DMS153 (cell line): ENCODE measurements around the gene GPR153.
"Not testable (repeated sequence)": the region's sequence is repeated elsewhere in the genome, so short reads cannot be mapped to it uniquely, and the experiment has no call there.

Experiments
- DNase-seq: peaks from one replicate; lab custom pipeline; 2025; lab: John Stamatoyannopoulos, UW

GPR153 gene

GRCh38 chr1:6260961-6261614, at the start of gene GPR153:
TSS of gene GPR153 (minus strand) at chr1:6261098. CDS start at chr1:6254905, 6,193 bp downstream.
- no peak for DNase-seq

DNA sequence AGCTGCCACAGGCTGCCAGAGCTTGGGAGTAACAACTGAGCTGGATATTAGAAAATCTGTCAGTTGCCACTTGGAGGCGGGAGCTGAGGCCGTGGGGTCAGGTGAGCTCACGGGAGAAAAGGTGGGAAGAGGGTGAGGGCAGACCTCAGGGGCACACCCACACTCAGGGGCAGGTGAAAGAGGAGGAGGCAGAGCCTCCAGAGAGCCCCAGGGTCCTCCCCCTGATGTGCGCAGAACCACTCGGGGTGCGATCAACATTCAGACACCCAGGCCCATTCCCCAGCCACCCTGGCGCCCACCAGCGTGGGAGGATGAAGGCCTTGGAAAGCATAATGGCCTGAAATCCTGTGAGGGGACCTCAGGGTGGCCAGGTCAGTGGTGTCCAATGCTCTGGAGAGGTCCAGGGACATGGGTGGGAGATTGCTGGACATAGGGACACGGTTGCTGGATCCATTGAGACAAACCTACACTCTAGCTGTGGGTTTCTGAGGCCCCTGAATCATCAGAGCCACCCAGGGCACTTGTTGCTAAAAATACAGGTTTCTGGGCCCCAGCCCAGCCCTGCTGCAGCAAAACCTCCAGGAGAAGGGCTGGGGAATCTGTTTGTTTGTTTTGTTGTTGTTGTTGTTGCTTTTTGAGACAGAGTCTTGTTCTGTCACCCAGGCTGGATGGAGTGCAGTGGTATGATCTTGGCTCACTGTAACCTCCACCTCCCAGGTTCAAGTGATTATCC, 49.4 kb upstream of the GPR153 start:
- no peak for DNase-seq

GRCh38 chr1:6309564-6309963, 48.7 kb upstream of the GPR153 start:
- DNase-seq, result no peak

DNA sequence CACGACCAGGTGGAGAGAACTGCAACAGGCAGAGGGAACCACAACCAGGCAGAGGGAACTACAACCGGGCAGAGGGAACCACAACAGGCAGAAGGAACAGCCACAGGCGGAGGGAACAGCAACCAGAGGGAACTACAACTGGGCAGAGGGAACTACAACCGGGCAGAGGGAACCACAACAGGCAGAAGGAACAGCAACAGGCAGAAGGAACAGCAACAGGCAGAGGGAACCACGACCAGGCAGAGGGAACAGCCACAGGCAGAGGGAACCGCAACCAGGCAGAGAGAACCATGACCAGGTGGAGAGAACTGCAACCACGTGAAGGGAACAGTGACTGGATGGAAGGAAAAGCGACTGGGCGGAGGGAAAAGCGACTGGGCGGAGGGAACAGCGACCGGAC, 47.6 kb upstream of the GPR153 start:
- no peak for DNase-seq

DNA sequence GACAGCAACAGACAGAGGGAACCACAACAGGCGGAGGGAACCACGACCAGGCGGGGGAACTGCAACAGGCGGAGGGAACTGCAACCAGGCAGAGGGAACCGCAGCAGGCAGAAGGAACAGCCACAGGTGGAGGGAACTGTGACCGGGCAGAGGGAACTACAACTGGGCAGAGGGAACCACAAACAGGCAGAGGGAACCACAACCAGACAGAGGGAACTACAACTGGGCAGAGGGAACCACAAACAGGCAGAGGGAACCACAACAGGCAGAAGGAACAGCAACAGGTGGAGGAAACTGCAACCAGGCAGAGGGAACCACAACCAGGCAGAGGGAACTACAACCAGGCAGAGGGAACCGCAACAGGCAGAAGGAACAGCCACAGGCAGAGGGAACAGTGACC, 46.8 kb upstream of the GPR153 start:
- not testable (repeated sequence) for DNase-seq

- no peak for DNase-seq
These were observed 46.2 kb upstream of the GPR153 start for GRCh38 chr1:6307099-6307498.

DNA sequence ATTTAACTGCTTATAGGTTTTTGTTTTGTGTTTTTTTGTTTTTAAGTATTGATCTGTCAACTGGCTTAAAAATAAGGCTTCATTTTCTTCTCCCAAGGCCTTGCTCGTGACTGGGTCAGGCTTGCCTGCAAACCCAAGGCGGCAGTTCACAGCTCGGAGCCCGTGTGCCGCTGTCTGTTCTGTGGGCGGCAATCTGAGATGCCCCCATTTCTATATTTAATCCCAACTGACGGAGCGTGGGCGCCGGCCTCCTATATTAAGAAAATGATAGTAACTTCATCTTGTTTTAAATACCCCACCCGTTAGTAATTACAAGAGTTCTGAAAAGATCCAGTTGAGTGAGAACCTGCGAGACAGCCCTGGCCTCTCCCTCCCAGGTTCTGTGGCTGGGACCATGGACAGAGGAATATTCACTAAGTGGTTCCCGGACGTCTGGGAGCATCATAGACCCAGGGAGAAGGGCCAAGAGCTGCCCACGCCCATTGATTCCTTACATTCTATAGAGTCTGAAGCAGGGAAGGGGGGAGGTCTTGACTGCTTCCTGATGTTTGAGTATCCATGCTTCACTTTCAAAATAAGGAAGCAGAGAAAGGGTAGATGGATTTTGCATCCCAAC, 42.6 kb upstream of the GPR153 start:
- no peak for DNase-seq

- no peak for DNase-seq
These were observed 41.7 kb upstream of the GPR153 start for GRCh38 chr1:6302568-6302967.

DNA sequence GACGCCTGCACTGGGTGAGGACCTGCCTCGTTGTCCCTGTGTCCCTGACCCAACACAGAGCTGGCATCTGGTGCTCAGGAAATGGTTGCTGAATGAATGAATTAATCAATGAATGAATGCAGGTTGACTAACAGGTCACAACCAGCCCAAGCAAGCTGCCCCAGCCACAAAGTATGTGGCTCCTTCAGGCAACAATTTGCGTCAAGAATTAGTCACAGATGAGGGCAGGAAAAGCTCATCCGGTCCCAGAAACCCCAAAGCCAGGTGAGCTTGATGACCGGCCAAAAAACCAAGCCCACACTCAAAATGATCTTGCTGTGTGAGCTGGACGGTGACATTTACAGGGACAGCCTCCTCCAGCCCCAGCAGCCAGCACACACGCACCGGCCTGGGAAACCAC, 40.6 kb upstream of the GPR153 start:
- DNase-seq, result no peak

GRCh38 chr1:6300342-6301048, 39.6 kb upstream of the GPR153 start:
- DNase-seq, result no peak

DNA sequence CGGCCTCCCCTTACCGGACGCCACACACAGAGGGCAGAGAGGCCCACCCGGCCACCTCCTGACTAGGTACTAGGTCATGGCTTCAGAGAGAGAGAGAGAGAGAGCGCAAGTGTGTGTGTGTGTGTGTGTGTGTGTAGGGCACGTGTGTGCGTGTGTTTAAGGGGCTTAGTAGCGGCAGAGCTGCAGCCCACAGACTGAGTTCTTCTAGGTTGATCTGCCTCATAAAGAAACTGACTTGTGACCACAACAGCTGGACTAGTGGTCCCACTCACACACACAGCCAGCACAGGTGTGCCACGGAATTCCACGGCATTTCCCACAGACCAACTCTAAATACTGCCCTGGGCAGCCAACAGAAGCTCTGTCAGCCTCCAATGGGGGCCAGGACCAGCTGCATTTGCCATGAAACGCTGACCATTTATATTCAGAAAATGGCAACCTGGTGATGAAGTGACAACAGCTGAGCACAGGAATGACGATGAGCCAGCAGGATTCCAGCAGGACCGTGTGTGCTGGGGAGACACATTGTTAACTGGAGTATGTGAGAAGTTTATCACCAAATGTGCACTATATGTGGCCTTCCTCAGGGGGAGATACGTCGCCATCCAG, 38.8 kb upstream of the GPR153 start:
- no peak for DNase-seq

GRCh38 chr1:6298940-6299465, 38.1 kb upstream of the GPR153 start:
- no peak for DNase-seq

DNA sequence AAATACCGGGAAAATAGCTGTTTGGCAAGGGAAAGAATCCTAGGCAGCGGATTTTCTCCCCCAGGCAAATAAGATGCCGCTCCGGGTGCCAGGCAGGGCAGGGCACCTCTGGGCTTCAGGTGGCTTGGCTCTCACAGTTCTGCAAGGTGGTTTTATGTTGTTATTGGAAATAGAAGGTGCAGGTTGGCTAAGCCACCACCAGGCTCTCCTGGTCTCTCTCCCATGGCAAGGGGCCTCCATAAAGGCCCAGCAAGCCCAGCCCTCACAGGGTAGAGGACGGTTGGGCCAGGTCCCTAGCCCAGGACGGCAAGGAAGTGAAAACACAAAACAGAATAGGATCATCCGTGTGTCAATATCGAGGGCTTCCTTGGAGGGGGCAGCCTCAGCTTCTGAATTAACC, 37.6 kb upstream of the GPR153 start:
- DNase-seq, result no peak

DNA sequence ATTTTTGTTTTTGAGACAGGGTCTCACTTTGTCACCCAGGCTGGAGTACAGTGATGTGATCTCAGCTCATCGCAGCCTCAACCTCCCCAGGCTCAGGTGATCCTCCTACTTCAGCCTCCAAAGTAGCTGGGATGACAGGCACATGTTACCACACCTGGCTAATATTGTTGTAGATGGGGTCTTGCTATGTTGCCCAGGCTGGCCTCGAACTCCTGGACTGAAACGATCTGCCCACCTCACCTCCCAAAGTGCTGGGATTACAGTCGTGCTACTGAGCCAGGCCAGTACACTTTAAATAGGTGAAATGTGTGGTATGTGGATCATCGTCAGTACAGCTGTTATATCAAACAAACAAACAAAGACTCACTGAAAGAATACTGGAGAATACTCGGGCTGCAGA, 35.0 kb upstream of the GPR153 start:
- no peak for DNase-seq

GRCh38 chr1:6294890-6295556, 34.1 kb upstream of the GPR153 start:
- DNase-seq, result no peak

DNA sequence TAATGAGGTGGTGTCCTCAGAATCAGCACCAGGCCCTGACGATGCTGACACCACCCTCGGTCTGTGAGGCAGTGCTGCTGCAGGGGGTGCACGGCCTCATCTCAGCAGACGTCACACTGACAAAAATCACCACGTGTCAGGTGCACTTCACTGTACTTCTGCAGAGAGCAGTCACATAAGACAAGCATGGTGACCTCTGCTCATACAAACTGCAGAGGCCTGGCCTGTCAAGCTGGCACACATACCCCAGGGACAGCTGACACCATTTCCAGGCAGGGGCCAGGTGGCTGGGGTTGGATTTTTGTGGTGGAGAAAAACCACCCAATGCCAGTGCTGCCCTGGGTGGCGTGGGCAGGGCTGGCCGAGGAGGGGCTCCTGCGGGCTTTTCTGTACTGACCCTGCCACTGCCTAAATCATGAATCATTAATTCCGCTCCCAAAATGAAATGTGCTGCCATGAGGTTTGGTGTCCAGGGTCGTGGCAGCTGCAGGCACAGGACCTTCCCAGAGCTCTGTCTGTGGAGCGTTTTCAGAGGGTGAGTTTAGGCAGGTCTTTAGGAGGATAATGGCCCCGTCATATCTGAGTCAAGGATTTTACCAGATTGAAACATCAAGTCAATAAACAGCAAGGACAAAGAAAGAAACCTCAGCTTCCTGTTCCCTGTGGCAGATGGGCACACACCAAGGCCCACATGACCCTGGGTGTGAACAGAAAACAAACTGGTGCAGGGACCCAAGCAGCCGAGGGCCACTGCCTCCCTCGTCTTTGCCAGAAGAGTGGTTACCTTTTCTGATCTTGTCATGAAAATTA, 33.4 kb upstream of the GPR153 start:
- DNase-seq, result no peak

- no peak for DNase-seq
These were observed 31.2 kb upstream of the GPR153 start for GRCh38 chr1:6292102-6292501.

GRCh38 chr1:6288665-6289064, 27.8 kb upstream of the GPR153 start:
- DNase-seq, result no peak

DNA sequence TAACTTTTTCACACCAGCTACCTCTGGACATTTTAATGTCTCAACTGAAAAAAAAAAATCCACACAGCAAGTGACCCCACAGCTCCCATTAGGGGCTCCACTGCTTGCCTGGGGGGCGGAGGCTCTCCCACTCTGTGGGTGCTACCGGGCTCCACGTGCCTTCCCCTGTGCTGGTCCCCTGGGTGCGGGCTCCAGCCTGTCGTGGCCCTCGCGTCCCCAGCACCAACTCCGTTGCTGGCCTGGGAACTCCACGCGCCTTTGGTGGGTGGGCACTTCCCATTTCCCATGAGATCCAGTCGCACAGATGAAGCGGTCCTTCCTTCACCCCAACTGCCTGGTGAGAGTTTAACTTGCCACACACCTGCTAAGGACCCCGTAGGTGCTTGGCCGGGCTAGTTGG, 27.1 kb upstream of the GPR153 start:
- no peak for DNase-seq

GRCh38 chr1:6287431-6287886, 26.6 kb upstream of the GPR153 start:
- no peak for DNase-seq

- no peak for DNase-seq
These were observed 26.1 kb upstream of the GPR153 start for GRCh38 chr1:6287029-6287428.
